Epithelial cell of esophagus (primary cell): ENCODE results near the gene ADCK1.

Experiments used
- DNase-seq: peaks from one replicate; pipeline ENCODE4 v3.0.0; 2010; ENCODE audit warnings: low read depth
- H3K4me3 ChIP-seq: 2 replicates; pipeline ENCODE4 v1.5.1; 2011; ENCODE audit warnings: mild to moderate bottlenecking, low read length, control low read depth
- TF ChIP-seq, protein P1 (sequence below): IDR thresholded peaks from 2 replicates; pipeline ENCODE4 v1.5.1; 2011; ENCODE audit warnings: low read depth, mild to moderate bottlenecking, low read length, control low read depth, inconsistent platforms; ENCODE audit not compliant: insufficient read depth; ENCODE audit errors: missing control alignments

The ADCK1 gene

DNA sequence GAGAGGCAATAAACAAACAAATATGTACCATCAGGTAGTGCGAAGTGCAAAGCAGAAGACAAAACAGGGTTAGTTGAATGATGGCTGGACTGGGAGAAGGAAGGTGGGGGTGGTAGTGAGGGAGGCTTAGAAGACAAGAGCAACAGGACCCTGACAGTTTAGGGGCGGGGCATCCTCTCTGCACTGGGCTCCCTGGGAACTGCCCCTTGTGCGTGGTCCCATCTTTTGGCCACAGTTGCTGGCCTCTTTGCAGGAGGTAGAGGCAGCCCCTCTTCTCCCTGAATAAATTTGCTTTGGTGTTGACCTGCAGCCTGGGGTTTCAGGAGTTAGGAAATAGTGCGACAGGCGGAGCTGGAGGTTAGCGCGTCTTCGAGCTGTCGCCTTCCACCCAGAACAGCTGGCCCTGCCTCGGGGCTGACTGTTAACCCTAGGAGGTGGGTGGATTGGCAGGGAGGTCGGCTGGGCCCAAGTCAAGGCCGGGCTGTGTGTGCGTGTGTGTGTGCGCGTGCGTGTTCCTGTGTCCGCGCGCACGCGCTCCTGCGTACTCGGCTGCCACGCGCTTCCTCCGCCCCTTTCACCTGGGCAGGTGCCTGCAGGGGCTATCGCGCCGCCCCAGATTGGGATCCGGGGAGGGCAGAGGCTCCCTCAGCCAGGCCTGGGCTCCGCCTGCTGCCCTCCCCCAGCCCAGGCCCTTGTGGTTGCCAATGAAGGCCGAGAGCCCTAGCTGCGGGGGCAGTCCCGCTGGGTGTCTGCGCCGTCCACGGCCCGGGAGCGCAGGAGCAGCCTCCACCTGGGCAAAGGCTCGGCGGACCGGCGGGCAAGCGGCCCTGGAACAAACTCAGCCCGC is 180.8 kb downstream of the ADCK1 start:
- peak; percentile 46 for DNase-seq
- peak overlapping the region; percentile 46 for H3K4me3 ChIP-seq
- TF ChIP-seq, protein P1, sequence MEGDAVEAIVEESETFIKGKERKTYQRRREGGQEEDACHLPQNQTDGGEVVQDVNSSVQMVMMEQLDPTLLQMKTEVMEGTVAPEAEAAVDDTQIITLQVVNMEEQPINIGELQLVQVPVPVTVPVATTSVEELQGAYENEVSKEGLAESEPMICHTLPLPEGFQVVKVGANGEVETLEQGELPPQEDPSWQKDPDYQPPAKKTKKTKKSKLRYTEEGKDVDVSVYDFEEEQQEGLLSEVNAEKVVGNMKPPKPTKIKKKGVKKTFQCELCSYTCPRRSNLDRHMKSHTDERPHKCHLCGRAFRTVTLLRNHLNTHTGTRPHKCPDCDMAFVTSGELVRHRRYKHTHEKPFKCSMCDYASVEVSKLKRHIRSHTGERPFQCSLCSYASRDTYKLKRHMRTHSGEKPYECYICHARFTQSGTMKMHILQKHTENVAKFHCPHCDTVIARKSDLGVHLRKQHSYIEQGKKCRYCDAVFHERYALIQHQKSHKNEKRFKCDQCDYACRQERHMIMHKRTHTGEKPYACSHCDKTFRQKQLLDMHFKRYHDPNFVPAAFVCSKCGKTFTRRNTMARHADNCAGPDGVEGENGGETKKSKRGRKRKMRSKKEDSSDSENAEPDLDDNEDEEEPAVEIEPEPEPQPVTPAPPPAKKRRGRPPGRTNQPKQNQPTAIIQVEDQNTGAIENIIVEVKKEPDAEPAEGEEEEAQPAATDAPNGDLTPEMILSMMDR: no peak
